ENCODE measurements around the gene LENG1. TPM values are rescaled to one million over a fixed set of nuclear protein-coding genes. Genes with fewer than 3 reads are reported as not detected.
A peak's percentile ranks its signal among the peaks of the same experiment; 100 is the strongest.

The LENG1 gene
- polyA plus RNA-seq, 1 donor from 2014 or later, result 17.0 TPM

GRCh38 chr19:54193011-54193410, 33.5 kb upstream of the LENG1 start:
- Histone ChIP-seq H3K79me2 (replicated peaks; ENCODE audit: insufficient read depth, low read length) (peaks cover 16% of the 10 kb centered on the region), H4K20me1 (ENCODE audit: insufficient read depth) (no peaks in the 10 kb centered on the region), H3K36me3 (ENCODE audit: insufficient read depth, low read length) (no peaks in the 10 kb centered on the region), H2AFZ (ENCODE audit: low read depth, low read length) (no peak overlapping the region), H3K4me2 (ENCODE audit: low read length) (no peak overlapping the region), H3K27me3 (ENCODE audit: insufficient read depth, low read depth, low read length) (no peaks in the 10 kb centered on the region), H3K9ac (ENCODE audit: low read length) (no peak overlapping the region), H3F3A (ENCODE audit: insufficient read depth, low read length, poor library complexity, severe bottlenecking) (no peaks in the 10 kb centered on the region), H3K9me2 (ENCODE audit: insufficient read depth, low read length) (no peaks in the 10 kb centered on the region), H3K4me3 (ENCODE audit: low read length) (no peak overlapping the region), H3K27ac (ENCODE audit: low read length) (no peak overlapping the region), H3K9me3 (ENCODE audit: low read length) (no peaks in the 10 kb centered on the region)
- TF ChIP-seq EZH2 (IDR thresholded peaks at IDR 0.05; ENCODE audit: borderline replicate concordance, insufficient read depth, low read length, poor library complexity, severe bottlenecking) (no peak), TAF1 (IDR thresholded peaks at IDR 0.05; ENCODE audit: low read depth) (no peak), POLR2AphosphoS5 (IDR thresholded peaks at IDR 0.05) (no peak), REST (IDR thresholded peaks at IDR 0.05; ENCODE audit: borderline replicate concordance) (no peak), EP300 (conservative IDR thresholded peaks at IDR 0.05; ENCODE audit: poor library complexity, severe bottlenecking) (no peak)

- no peaks in the 10 kb centered on the region for H3K36me3 ChIP-seq (ENCODE audit: insufficient read depth, low read length)
- peak overlapping the region; percentile 95 for H3K27ac ChIP-seq (ENCODE audit: low read length)
- H3K4me2 ChIP-seq (ENCODE audit: low read length), result peak overlapping the region; percentile 95
- H3K79me2 ChIP-seq (replicated peaks; ENCODE audit: insufficient read depth, low read length), result peaks cover 18% of the 10 kb centered on the region
- peak overlapping the region; percentile 99 for H3K4me3 ChIP-seq (ENCODE audit: low read length)
- no peaks in the 10 kb centered on the region for H3K27me3 ChIP-seq (ENCODE audit: insufficient read depth, low read depth, low read length)
- no peaks in the 10 kb centered on the region for H4K20me1 ChIP-seq (ENCODE audit: insufficient read depth)
- no peaks in the 10 kb centered on the region for H3K9me3 ChIP-seq (ENCODE audit: low read length)
- TF ChIP-seq MXI1 (conservative IDR thresholded peaks at IDR 0.05; ENCODE audit: poor library complexity, severe bottlenecking), result no peak
- no peak for TF ChIP-seq POLR2AphosphoS5 (IDR thresholded peaks at IDR 0.05)
- TF ChIP-seq REST (IDR thresholded peaks at IDR 0.05; ENCODE audit: borderline replicate concordance), result no peak
- TF ChIP-seq EZH2 (IDR thresholded peaks at IDR 0.05; ENCODE audit: borderline replicate concordance, insufficient read depth, low read length, poor library complexity, severe bottlenecking), result no peak
- TF ChIP-seq EP300 (conservative IDR thresholded peaks at IDR 0.05; ENCODE audit: poor library complexity, severe bottlenecking), result no peak
- no peak for TF ChIP-seq CTCF (IDR thresholded peaks at IDR 0.05; ENCODE audit: poor library complexity, severe bottlenecking)
- TF ChIP-seq SMC3 (conservative IDR thresholded peaks at IDR 0.05; ENCODE audit: poor library complexity), result no peak
- no peak for TF ChIP-seq TAF1 (IDR thresholded peaks at IDR 0.05; ENCODE audit: low read depth)
- no peak for TF ChIP-seq RAD21 (conservative IDR thresholded peaks at IDR 0.05)
- no peaks in the 10 kb centered on the region for H3F3A ChIP-seq (ENCODE audit: insufficient read depth, low read length, poor library complexity, severe bottlenecking)
- H3K9me2 ChIP-seq (ENCODE audit: insufficient read depth, low read length), result no peaks in the 10 kb centered on the region
- H3K9ac ChIP-seq (ENCODE audit: low read length), result peak overlapping the region; percentile 92
- peak overlapping the region; percentile 80 for H2AFZ ChIP-seq (ENCODE audit: low read depth, low read length)
These were observed 32.4 kb upstream of the LENG1 start for GRCh38 chr19:54191811-54192453.

All from neural cell (in vitro differentiated cells).